Effector CD8-positive, alpha-beta T cell (primary cell): ENCODE results near the gene CFAP299.

Experiments
- DNase-seq: peaks from one replicate; lab custom pipeline; 2025; lab: John Stamatoyannopoulos, UW

Gene CFAP299

DNA sequence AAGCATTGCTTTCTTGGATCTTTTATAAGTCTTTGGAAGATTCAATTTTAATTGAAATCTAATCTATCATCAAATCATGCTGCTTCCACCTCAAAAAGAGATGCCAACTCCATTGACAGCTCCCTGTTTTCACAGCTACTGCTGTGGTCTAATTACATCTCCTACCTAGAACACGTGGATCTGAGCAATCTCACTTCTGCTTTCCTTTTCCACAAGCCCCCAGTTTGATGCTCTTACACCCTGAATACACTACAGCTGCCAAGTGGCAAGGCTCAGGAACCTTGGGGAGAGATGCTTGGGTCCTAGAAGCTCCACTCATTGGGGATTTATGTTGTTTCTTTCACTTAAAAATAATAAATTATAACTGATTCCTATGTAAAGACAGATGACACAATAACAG is 172.0 kb downstream of the CFAP299 start:
- DNase-seq, result no peak

GRCh38 chr4:80515496-80515895 is 180.0 kb downstream of the CFAP299 start:
- DNase-seq, result no peak

GRCh38 chr4:80521438-80521837 is 185.9 kb downstream of the CFAP299 start:
- DNase-seq, result no peak

GRCh38 chr4:80526697-80527096 is 191.2 kb downstream of the CFAP299 start:
- DNase-seq, result no peak

DNA sequence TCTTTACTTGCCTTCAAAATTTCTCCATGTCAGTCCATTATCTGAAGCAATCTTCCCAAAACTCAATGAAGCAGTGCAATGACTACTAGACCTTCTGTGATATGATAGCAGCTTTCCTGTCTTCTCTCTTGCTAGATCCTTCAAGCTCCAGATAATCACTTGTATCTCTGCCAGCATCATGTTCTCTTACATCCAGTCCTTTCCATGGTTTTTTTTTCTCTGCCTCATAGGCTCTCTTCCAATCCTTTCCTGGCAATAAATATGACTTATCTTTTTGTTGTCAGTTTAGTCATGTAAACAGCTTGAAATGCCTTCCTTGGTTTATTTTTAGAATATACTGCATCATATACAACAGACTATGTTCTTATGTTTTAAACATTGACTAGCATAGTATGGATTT is 193.5 kb downstream of the CFAP299 start:
- DNase-seq, result no peak

- DNase-seq, result no peak
Measured at GRCh38 chr4:80532674-80533333, 197.3 kb downstream of the CFAP299 start.

DNA sequence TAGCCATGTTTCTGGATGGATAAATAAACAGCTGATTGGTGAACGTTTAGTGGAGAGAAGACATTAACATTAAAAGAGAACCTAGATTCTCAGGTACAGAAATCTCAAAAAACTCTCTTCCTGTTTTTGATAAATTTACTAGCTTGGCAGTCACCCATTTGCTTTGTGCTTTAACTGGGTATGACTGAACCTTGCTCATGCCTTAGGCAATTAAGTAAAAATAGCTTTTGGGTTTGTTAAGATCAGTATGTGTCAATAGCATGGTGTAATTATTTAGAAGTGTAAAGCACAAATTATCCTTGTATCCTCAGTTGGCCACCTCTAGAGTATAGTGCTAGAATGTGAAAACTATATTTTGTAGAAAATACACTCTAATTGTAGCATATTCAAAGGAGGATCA is 200.0 kb downstream of the CFAP299 start:
- no peak for DNase-seq

DNA sequence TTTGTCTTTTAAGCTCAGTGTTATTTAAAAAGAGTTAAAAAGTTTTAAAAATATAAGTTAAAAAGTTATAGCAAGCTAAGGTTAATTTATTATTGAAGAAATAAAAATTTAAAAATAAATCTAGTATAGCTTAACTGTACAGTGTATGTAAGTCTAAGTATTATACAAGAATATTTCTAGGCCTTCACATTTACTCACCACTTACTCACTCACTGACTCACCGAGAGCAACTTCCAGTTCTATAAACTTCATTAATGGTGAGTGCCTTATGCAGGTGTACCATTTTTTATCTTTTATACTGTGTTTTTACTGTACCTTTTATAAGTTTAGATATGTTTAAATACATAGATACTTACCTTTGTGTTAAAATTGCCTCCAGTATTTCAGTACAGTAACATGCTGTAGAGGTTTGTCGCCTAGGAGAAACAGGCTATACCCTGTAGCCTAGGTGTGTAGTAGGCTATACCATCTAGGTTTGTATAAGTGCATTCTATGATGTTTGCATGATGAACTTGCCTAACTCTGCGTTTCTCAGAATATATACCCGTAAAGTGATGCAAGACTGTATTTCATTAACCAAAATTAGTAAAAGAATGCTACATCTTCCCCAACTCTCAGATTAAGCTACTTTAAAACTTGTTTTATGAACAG is 202.9 kb downstream of the CFAP299 start:
- DNase-seq, result no peak

- DNase-seq, result no peak
Measured at GRCh38 chr4:80539190-80539589, 203.7 kb downstream of the CFAP299 start.

GRCh38 chr4:80540349-80540748 is 204.8 kb downstream of the CFAP299 start:
- DNase-seq, result no peak

GRCh38 chr4:80540785-80541469 is 205.4 kb downstream of the CFAP299 start:
- DNase-seq, result no peak

- DNase-seq, result no peak
Measured at GRCh38 chr4:80542747-80543146, 207.2 kb downstream of the CFAP299 start.

GRCh38 chr4:80560337-80560736 is 224.8 kb downstream of the CFAP299 start:
- DNase-seq, result no peak

DNA sequence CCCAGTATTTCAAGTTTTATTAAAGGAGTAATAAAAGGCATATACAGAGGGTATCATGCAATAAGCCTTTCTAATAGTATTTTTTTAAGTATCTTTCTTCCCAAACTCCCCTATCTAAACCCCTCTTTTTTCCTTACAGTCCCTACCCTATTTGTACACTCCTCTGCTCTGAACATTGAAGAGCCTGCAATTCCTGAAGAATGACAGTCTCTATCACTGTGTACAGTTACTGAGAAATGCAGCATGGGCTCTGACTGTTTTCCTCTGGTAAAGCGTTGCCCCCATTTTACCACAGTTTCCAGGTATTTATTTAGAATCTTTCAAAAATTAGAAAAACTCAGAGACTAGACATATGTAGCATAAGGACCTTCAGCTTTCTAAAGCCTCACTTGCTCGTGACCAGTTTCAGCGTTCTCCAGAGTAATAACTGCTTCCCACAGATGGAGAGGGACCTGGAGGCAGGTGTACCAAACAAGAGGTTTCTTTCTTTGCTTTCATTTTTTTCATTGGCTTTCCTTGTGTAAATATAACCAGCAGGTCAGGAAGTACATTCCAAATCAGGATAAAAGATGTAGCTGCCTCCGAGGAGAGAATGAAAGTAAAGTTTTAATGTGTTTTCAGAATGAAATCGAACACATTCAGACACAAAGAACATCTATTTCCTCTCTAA is 230.8 kb downstream of the CFAP299 start:
- no peak for DNase-seq

DNA sequence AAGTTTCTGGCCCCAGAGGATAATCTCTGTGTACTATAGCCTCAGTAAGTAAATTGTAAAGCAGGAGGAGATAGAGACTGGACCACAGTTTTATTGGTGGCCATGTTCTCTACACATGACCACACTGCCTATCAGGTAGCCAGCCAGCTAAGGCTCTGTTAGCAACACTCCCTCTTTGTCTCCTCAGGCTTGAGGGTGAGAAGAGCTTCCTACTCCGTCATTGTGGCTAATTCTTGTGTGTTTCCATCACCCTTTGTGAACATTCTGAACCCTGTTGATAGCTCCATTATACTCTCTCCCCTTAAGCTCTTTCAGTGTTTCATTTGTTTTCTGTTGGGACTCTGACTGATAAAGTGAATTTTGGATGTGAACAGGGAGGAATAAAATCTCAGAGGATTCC is 233.4 kb downstream of the CFAP299 start:
- DNase-seq, result no peak

DNA sequence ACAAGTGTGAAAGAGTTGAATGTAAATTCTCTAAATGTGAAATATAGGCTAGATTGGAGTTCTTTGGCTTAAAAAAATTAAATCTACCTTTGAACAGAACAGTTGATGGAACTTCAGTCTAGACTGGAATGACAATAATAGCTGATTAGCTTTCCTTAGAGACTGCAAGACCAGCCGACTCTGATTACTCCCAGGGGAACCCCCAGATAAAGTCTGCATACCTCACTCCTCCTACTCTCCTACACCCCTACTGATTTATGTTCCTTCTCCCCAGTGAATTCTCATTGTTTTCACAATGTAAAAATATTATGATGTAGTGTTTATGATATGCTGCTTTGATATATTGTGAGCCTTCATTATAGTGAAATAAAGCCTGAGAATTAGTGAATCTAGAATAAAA is 241.3 kb downstream of the CFAP299 start:
- DNase-seq, result no peak

- DNase-seq, result no peak
Measured at GRCh38 chr4:80578001-80578400, 242.5 kb downstream of the CFAP299 start.

- no peak for DNase-seq
Measured at GRCh38 chr4:80585542-80585941, 250.0 kb downstream of the CFAP299 start.

- DNase-seq, result no peak
Measured at GRCh38 chr4:80586716-80587115, 251.2 kb downstream of the CFAP299 start.

DNA sequence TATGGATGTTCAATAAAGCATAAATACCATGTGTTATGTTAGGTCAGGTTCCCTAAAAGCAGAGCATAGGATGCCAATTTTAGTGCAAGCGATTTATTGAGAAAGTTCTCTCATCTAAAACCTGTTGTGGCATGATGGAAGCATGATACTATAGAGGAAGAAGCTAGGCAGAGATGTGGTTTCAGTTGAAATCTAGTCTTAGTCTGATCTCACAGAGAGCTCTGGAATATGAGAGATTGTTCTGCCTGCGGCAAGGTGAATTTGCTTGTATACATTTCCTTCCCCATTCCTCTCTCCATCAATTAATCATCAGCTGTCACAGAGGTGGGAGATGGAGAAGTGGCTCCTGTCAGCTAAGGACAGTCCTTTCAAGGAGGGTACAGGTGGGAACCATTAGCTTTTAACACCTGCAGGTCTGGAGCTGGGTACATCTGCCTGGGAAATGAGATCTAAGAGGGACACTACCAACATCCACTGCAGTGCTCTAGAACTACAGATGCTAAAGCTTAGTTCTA is 252.4 kb downstream of the CFAP299 start:
- no peak for DNase-seq

DNA sequence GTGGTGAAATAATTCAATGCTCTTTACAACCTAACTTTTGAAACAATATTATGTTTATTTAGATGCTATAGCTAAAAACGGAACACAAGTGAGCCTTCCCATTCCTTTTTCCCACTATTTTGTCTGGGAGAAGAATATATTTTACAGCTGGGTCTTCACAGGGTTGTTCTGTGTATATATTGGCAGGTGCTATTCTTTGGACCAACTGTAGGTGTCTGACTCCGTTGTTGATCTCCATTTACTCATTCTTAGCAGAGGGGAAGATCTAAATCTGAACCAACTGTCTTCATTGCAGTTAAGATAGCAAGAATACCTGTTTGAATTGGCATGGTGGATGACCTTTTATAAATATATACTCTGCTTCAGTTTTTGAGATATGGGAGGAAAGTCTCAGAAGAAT is 257.4 kb downstream of the CFAP299 start:
- no peak for DNase-seq

GRCh38 chr4:80594701-80595100 is 259.2 kb downstream of the CFAP299 start:
- DNase-seq, result no peak
